K562 (cell line): ENCODE measurements around the gene OR8S1. TPM values are rescaled to one million over a fixed set of nuclear protein-coding genes. Genes with fewer than 3 reads are reported as not detected.

Source experiments
- ATAC-seq: fragments of 200-7000 bp; cut with Tn5 transposase; 3 replicates; pipeline ENCODE4 v1.9.1; 2020; ENCODE audit warnings: moderate library complexity
- BruUV-seq: library from RNA; stranded (reverse); fragments of 400-500 nt; replicated peaks from 2 replicates; lab custom pipeline; 2021; lab: Mats Ljungman, UMichigan
- CTCF ChIA-PET: fragments of 300-600 bp; formaldehyde crosslinking; extraction: SDS; loops from one replicate; lab custom pipeline; 2021; ENCODE audit warnings: low intra/inter-chr PET ratio; lab: Yijun Ruan, JAX
- POLR2A ChIA-PET: fragments of 300-600, 350-650 bp; sonication (Branson Sonifier 250); formaldehyde crosslinking; extraction: SDS; loops from one replicate; lab custom pipeline; 2021; ENCODE audit warnings: antibody characterized with exemption, inconsistent platforms; lab: Yijun Ruan, JAX
- DNase-seq, 4 experiments: peaks; one replicate each; pipeline versions ENCODE4 v3.0.0 to v3.0.0-alpha.2; 2011 to 2018; ENCODE audit warnings: low spot score in 3 of 4, mixed read lengths in 3 of 4; ENCODE audit errors: extremely low read depth in 1 of 4
- FAIRE-seq: peaks from 2 replicates; lab custom pipeline; 2011; peaks lifted over from hg19 to GRCh38; lab: Jason Lieb, UNC
- H2AFZ ChIP-seq: 2 replicates; pipeline ENCODE4 v1.6.0; 2011; ENCODE audit warnings: low read depth, low read length, control low read depth, inconsistent platforms
- H3K27ac ChIP-seq: fragments of 200-600 bp; 3 replicates; pipeline ENCODE4 v1.8.0; 2011; ENCODE audit warnings: low read depth, mild to moderate bottlenecking, control low read depth, inconsistent platforms, low read length, moderate library complexity, mixed read lengths; ENCODE audit errors: extremely low read depth
- H3K27me3 ChIP-seq, 2 experiments: fragments of 300-600 bp in 1 of 2; 2 replicates in 1 of 2; 3 replicates in 1 of 2; pipeline versions ENCODE4 v1.6.0 to v1.8.0; 2011; ENCODE audit warnings: inconsistent platforms in 2 of 2, low read length in 2 of 2, mild to moderate bottlenecking in 1 of 2, mixed read lengths in 1 of 2, moderate library complexity in 1 of 2; ENCODE audit not compliant: control insufficient read depth in 2 of 2, insufficient read depth in 2 of 2
- H3K36me3 ChIP-seq: fragments of 300-600 bp; 3 replicates; pipeline ENCODE4 v1.8.0; 2011; ENCODE audit warnings: mild to moderate bottlenecking, low read length, inconsistent platforms; ENCODE audit not compliant: control insufficient read depth, insufficient read depth
- H3K4me1 ChIP-seq, 2 experiments: fragments of 200-600 bp in 1 of 2; replicated peaks in 1 of 2; 2 replicates in 1 of 2; 3 replicates in 1 of 2; pipeline versions ENCODE4 v1.5.1 to v1.8.0; 2011; ENCODE audit warnings: inconsistent platforms in 2 of 2, low read length in 2 of 2, mild to moderate bottlenecking in 1 of 2, mixed read lengths in 1 of 2, moderate library complexity in 1 of 2; ENCODE audit not compliant: control insufficient read depth in 2 of 2, insufficient read depth in 2 of 2
- H3K4me2 ChIP-seq: 2 replicates; pipeline ENCODE4 v1.6.1; 2011; ENCODE audit warnings: low read length, control low read depth, inconsistent platforms, mixed read lengths; ENCODE audit not compliant: insufficient read depth
- H3K4me3 ChIP-seq: fragments of 200-600 bp; sonication (generic), shearing (Covaris generic); 2 replicates; pipeline ENCODE4 v1.5.1; 2016; ENCODE audit warnings: control low read depth, inconsistent platforms
- H3K79me2 ChIP-seq: fragments of 200-600 bp; 3 replicates; pipeline ENCODE4 v1.8.0; 2011; ENCODE audit warnings: low read length, inconsistent platforms; ENCODE audit not compliant: control insufficient read depth, insufficient read depth
- H3K9ac ChIP-seq, 2 experiments: 2 replicates each; pipeline versions ENCODE4 v1.6.0 to v1.6.1; 2011; ENCODE audit warnings: low read depth in 2 of 2, low read length in 2 of 2, control low read depth in 1 of 2, inconsistent platforms in 1 of 2, mild to moderate bottlenecking in 1 of 2, mixed read lengths in 1 of 2; ENCODE audit not compliant: insufficient read depth in 1 of 2
- H3K9me1 ChIP-seq: one replicate; pipeline ENCODE4 v1.6.0; 2011; ENCODE audit warnings: inconsistent platforms, mild to moderate bottlenecking, low read length, moderate library complexity; ENCODE audit not compliant: control insufficient read depth, insufficient read depth
- H3K9me3 ChIP-seq: replicated peaks from 2 replicates; pipeline ENCODE4 v1.5.1; 2011; ENCODE audit warnings: low read depth, low read length, inconsistent platforms; ENCODE audit not compliant: control insufficient read depth, insufficient read depth
- H4K20me1 ChIP-seq: replicated peaks from 2 replicates; pipeline ENCODE4 v1.6.1; 2011; ENCODE audit warnings: low read length, inconsistent platforms, mixed read lengths; ENCODE audit not compliant: control insufficient read depth, insufficient read depth
- ARHGAP35 ChIP-seq: fragments of 450-650 bp; IDR thresholded peaks from 2 replicates; pipeline ENCODE4 v1.6.1; 2018; ENCODE audit not compliant: partially characterized antibody
- SMAD2 ChIP-seq: fragments of 150-350 bp; IDR thresholded peaks from 2 replicates; pipeline ENCODE4 v1.6.1; 2014; ENCODE audit warnings: low read depth, mild to moderate bottlenecking, low read length
- SPI1 ChIP-seq: IDR thresholded peaks from 2 replicates; pipeline ENCODE4 v1.6.1; 2011; ENCODE audit warnings: low read depth, low read length, control low read depth, borderline replicate concordance
- WGBS: fragments of 100-300 bp; shearing (Covaris generic); methylation state at CpG from one replicate; pipeline ENCODE4 v1.1.6; 2016; ENCODE audit warnings: low coverage, mixed read lengths; ENCODE audit not compliant: insufficient coverage; ENCODE audit errors: missing lambda C conversion rate; 5-methylcytosine and 5-hydroxymethylcytosine counted together
- in situ Hi-C: fragments of 300-500 bp; cut with MboI; formaldehyde crosslinking; loops from 4 replicates; pipeline ENCODE4 v1.15.0; 2018; ENCODE audit warnings: inconsistent platforms, mixed read lengths
- intact Hi-C: fragments of 100-400 bp; cut with micrococcal nuclease; formaldehyde crosslinking; loops from 2 replicates; pipeline ENCODE4 v1.14.2; 2022
- polyA plus RNA-seq, 8 experiments: library from polyadenylated mRNA; depleted of rRNA in 4 of 8; stranded (reverse) in 5 of 8; unstranded in 3 of 8; fragments of >200 nt; fragmentation: Nextera tagmentation in 2 of 8; fragmentation: Illumina TruSeq in 1 of 8; extraction: Ambion mirVana in 2 of 8; extraction: Trizol in 1 of 8; gene quantifications; 2 replicates each; pipeline versions ENCODE4 v1.2.1 to v1.2.3, GENCODE V29; 2011 to 2014; ENCODE audit warnings: inconsistent platforms in 1 of 8, missing spikeins in 1 of 8
- total RNA-seq, 7 experiments: library from RNA; depleted of rRNA in 6 of 7; stranded (reverse); fragments of >200 nt in 6 of 7; fragmentation: Illumina TruSeq in 2 of 7; extraction: Trizol in 2 of 7; gene quantifications; 2 replicates each; pipeline versions ENCODE4 v1.2.1 to v1.2.3, GENCODE V29; 2011 to 2021; ENCODE audit warnings: low replicate concordance in 1 of 7
- TF ChIP-seq, protein P1 (sequence below): fragments of 450-650 bp; IDR thresholded peaks from 2 replicates; pipeline ENCODE4 v1.6.1; 2017; ENCODE audit warnings: antibody characterized with exemption
- TF ChIP-seq, protein P2 (sequence below), 2 experiments: IDR thresholded peaks; 2 replicates each; pipeline ENCODE4 v1.6.1; 2011; ENCODE audit warnings: borderline replicate concordance in 1 of 2, control low read depth in 1 of 2, low read depth in 1 of 2, low read length in 1 of 2, mild to moderate bottlenecking in 1 of 2, mixed read lengths in 1 of 2, moderate library complexity in 1 of 2; ENCODE audit not compliant: insufficient read depth in 1 of 2, insufficient read length in 1 of 2, poor library complexity in 1 of 2, severe bottlenecking in 1 of 2; ENCODE audit errors: extremely low read depth in 1 of 2

OR8S1 gene
- total and polyA plus RNA-seq, 9 of the 15 experiments (the other 6 are each of a cell fraction or from before 2014, with no cell fraction given), result not detected

DNA sequence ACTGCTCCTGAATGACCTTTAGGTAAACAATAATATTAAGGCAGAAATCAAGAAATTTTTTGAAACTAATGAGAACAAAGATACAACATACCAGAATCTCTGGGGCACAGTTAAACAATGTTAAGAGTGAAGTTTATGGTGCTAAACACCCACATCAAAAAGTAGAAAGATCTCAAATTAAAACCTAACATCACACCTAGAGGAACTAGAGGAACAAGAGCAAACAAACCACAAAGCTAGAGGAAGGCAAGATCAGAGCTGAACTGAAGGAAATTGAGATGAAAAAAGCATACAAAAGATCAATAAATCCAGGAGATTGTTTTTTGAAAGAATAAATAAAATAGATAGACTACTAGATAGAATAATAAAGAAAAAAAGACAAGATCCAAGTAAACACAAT is 7.2 kb downstream of the OR8S1 start (continued):
- TF ChIP-seq, protein P1, sequence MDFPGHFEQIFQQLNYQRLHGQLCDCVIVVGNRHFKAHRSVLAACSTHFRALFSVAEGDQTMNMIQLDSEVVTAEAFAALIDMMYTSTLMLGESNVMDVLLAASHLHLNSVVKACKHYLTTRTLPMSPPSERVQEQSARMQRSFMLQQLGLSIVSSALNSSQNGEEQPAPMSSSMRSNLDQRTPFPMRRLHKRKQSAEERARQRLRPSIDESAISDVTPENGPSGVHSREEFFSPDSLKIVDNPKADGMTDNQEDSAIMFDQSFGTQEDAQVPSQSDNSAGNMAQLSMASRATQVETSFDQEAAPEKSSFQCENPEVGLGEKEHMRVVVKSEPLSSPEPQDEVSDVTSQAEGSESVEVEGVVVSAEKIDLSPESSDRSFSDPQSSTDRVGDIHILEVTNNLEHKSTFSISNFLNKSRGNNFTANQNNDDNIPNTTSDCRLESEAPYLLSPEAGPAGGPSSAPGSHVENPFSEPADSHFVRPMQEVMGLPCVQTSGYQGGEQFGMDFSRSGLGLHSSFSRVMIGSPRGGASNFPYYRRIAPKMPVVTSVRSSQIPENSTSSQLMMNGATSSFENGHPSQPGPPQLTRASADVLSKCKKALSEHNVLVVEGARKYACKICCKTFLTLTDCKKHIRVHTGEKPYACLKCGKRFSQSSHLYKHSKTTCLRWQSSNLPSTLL, result no peak
- TF ChIP-seq, protein P2, sequence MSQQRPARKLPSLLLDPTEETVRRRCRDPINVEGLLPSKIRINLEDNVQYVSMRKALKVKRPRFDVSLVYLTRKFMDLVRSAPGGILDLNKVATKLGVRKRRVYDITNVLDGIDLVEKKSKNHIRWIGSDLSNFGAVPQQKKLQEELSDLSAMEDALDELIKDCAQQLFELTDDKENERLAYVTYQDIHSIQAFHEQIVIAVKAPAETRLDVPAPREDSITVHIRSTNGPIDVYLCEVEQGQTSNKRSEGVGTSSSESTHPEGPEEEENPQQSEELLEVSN (IDR thresholded peaks at IDR 0.05; ENCODE audit: borderline replicate concordance in 1 of 2, extremely low read depth in 1 of 2, insufficient read depth in 1 of 2, insufficient read length in 1 of 2, low read depth in 1 of 2, low read length in 1 of 2, poor library complexity in 1 of 2, severe bottlenecking in 1 of 2), result no peak
- TF ChIP-seq ARHGAP35, result no peak
- TF ChIP-seq, all 486 proteins: peak for 0

DNA sequence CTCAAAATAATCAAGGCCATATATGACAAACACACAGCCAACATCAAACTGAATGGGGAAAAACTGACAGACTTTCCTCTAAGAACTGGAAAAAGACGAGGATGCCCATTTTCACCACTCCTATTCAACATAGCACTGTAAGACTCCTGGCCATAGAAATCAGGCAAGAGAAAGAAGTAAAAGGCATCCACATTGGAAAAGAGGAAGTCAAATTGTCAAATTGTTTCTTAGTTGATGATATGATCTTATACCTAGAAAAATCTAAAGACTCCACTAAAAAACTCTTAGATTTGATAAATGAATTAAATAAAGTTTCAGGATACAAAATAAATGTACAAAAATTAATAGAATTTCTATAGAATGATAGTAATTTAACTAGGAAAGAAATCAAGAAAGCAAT is 11.2 kb downstream of the OR8S1 start:
- no peaks in the 10 kb centered on the region for H3K36me3 ChIP-seq
- no TSS peak for BruUV-seq
- H3K9me3 ChIP-seq, result no peaks in the 10 kb centered on the region
- peaks cover 0 to 4% of the 10 kb centered on the region in 2 experiments; a peak in 2 of 5 replicates for H3K4me1 ChIP-seq
- H3K27me3 ChIP-seq, result no peaks in the 10 kb centered on the region
- in situ Hi-C loops (loop anchor here (25.0 kb wide), 1 partner anchor 251 kb away; the partner anchor contains the start of gene ADCY6), intact Hi-C loops (no loop called here)
- H4K20me1 ChIP-seq, result no peaks in the 10 kb centered on the region
- ChIA-PET CTCF (no interaction called here), POLR2A (interaction anchor here (1.5 kb wide), 1 partner anchor 9 kb away, joined by 3 read pairs; no protein-coding TSS in a partner anchor)
- no peak overlapping the region for H3K9ac ChIP-seq
- ATAC-seq (no peak), FAIRE-seq (no peak), DNase-seq (no peak)
- no peaks in the 10 kb centered on the region for H3K79me2 ChIP-seq
- H3K9me1 ChIP-seq, result no peaks in the 10 kb centered on the region
- TF ChIP-seq SMAD2 (no peak), SPI1 (peak; percentile 70)
- H3K4me3 ChIP-seq, result no peak overlapping the region
- WGBS, result 7% methylated on average over 1 of the region's 1 CpG
- no peak overlapping the region for H3K27ac ChIP-seq
- no peak overlapping the region for H2AFZ ChIP-seq
- H3K4me2 ChIP-seq, result no peak overlapping the region
